ENCODE data around the gene FGF11.
A peak's percentile ranks its signal among the peaks of the same experiment; 100 is the strongest.

FGF11 gene

GRCh38 chr17:7439462-7440112 lies at the start of gene FGF11:
Gene FGF11 (plus strand): TSS chr17:7439512. CDS start chr17:7439621, 109 bp downstream.
- DNase-seq, result no peak

GRCh38 chr17:7389924-7390910 lies 49.1 kb upstream of the FGF11 start:
- no peak for DNase-seq

- DNase-seq, result no peak
Measured at GRCh38 chr17:7391307-7391706, 48.0 kb upstream of the FGF11 start.

GRCh38 chr17:7392696-7393612 lies 46.4 kb upstream of the FGF11 start:
- no peak for DNase-seq

GRCh38 chr17:7393613-7394451 lies 45.5 kb upstream of the FGF11 start:
- peak; percentile 66 for DNase-seq

GRCh38 chr17:7394452-7395191 lies 44.7 kb upstream of the FGF11 start, which contains the start of gene PLSCR3:
Gene PLSCR3 (minus strand): TSS chr17:7394525. CDS start chr17:7394110, 415 bp downstream.
- DNase-seq, result peak; percentile 81

- no peak for DNase-seq
Measured at GRCh38 chr17:7396147-7396546, 43.2 kb upstream of the FGF11 start.

- no peak for DNase-seq
Measured at GRCh38 chr17:7398612-7399011, 40.7 kb upstream of the FGF11 start.

- no peak for DNase-seq
Measured at GRCh38 chr17:7403043-7403726, 36.1 kb upstream of the FGF11 start.

GRCh38 chr17:7403727-7403976 lies 35.7 kb upstream of the FGF11 start:
- no peak for DNase-seq

- peak; percentile 97 for DNase-seq
Measured at GRCh38 chr17:7403977-7404736, 35.2 kb upstream of the FGF11 start, which contains the start of gene TMEM256. Gene TMEM256 (minus strand): TSS chr17:7404097. CDS start chr17:7404084, 13 bp downstream.

- no peak for DNase-seq
Measured at GRCh38 chr17:7404737-7405349, 34.5 kb upstream of the FGF11 start.

GRCh38 chr17:7405350-7406234 lies 33.7 kb upstream of the FGF11 start:
- no peak for DNase-seq

GRCh38 chr17:7406235-7406825 lies 33.0 kb upstream of the FGF11 start:
- DNase-seq, result no peak

- DNase-seq, result no peak
Measured at GRCh38 chr17:7407082-7407481, 32.2 kb upstream of the FGF11 start.

GRCh38 chr17:7407485-7408251 lies 31.6 kb upstream of the FGF11 start, which contains the start of gene NLGN2:
Gene NLGN2 (plus strand): TSS chr17:7407845. CDS start chr17:7408256, 411 bp downstream.
- DNase-seq, result no peak

- no peak for DNase-seq
Measured at GRCh38 chr17:7408252-7408727, 31.0 kb upstream of the FGF11 start.
